ENCODE data around the gene KCNH2.
"Not testable (repeated sequence)": the region's sequence is repeated elsewhere in the genome, so short reads cannot be mapped to it uniquely, and the experiment has no call there.

KCNH2 gene

DNA sequence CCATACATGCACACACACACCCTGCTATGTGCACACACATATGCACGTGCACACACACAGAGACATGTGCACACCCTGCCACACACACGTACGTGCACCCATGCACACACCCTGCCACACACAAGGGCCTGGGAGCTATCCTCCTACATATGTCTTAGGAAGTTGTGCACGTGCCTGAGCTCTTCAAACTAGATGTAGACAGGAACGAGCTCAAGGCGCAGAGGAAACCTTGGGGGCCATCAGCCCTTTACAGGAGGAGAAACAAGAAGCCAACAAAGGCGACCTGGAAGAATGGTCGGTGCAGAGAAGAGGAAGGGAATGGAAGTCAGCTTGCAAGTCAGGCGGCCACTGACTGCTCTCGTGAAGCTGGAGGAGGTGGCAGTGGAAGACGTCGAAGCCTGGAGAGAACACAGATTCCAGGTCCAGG lies 67.1 kb downstream of the KCNH2 start:
- no peak for DNase-seq (ENCODE audit: low spot score)
- no peak for FAIRE-seq

DNA sequence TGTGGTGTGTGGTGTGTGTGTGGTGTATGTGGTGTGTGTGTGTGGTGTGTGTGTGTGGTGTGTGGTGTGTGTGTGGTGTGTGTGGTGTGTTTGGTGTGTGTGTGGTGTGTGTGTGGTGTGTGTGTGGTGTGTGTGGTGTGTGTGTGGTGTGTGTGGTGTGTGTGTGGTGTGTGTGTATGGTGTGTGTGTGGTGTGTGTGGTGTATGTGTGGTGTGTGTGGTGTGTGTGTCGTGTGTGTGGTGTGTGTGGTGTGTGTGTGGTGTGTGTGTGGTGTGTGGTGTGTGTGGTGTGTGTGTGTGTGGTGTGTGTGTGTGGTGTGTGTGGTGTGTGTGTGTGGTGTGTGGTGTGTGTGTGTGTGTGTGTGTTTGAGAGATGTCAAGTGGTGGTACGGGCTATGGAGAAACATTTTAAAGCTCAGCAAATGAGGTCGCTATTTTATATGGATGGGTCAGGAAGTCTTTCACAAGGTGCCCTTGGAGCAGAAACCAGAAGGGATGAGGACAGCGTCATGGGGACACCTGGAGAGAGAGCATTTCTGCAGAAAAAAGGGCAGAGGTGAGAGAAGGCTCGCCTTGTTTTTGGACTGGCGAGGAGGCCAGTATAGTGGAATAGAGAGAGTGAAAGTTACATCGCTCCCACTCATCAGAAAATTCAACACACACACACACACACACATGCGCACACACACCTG lies 67.7 kb downstream of the KCNH2 start:
- not testable (repeated sequence) for DNase-seq (ENCODE audit: low spot score); FAIRE-seq

DNA sequence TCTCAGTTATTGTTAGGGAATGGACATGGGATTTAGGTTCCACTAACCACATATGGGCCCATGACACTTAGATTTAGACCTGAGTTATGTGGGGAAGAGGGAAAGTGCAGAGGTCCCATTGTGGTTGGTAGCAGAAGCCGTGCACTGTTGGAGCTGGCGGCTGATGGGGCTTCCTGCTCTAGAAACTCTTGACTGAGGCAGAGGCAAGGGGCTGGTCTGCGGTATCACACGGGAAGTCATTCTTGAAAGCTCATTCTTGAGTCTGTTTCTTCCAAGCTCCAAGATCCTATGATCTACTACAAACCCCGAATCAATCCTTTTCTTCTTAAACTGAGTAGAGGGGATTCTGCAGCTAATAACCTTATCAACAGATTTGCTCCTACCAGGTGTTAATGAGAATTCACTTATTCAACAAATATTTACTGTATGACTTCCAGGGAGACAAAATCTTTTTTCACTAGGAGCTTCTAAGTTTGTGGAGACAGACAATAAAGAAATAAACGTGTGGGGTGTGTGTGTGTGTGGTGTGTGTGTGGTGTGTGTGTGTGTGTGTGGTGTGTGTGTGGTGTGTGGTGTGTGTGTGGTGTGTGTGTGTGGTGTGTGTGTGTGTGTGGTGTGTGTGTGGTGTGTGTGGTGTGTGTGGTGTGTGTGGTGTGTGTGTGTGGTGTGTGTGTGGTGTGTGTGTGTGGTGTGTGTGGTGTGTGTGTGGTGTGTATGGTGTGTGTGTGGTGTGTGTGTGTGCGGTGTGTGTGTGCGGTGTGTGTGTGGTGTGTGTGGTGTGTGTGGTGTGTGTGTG lies 68.7 kb downstream of the KCNH2 start:
- FAIRE-seq, result peak; percentile 100
- no peak for DNase-seq (ENCODE audit: low spot score)

DNA sequence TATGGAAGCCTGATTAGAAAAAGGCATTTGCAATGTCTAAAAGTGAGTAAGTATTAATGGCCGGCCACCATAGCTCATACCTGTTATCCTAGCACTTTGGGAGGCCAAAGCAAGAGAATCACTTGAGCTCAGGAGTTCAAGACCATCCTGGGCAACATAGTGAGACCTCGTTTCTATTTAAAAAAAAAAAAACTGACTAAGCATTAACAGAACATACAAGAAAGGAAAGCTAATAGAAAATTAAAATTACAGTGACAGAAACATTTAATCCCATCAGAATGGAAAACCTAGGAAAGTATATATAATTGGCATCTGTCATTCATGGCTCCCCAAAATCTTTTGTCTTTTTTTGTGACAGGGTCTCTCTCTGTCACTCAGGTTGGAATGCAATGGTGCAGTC lies 69.9 kb downstream of the KCNH2 start:
- no peak for FAIRE-seq
- DNase-seq (ENCODE audit: low spot score), result no peak

DNA sequence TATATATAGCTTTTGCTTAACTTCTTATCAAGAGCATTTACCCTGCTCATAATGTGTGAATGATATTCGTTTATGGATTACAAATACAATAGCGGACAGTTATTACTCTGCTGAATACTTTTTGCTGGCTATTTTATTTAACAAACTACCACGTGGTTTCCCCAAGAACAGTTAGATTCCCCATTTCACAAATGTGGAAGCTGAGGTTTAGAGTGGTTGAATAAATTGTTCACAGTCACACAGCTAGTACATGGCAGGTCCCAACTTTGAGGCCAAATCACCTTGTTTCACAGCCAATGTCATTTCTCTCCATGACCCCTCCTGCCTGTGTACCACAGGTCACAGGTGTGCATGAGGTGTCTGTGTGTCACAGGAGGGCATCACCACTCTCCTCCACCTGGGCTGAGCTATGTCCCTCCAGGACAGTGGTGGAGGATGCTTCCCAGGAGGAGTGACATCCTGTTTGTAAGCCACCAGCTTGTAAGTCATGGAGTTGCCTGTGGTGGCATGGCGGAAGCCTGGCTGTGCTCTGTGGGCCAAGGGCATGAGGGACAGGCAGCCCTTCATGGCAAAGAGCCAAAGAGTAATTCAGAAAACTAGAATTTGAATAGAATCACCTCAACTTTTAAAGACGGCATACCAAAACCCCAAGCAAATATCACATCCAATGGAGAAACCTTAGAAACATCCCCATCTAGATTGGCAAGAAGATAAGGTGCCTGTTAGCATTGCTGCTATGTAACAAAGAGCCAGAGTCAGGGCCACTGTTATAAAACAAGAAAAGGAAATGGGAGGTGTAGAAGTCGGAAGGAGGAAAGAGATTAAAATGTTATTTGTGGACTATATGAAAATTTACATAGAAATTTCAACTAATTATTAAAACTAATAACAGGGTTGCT lies 73.9 kb downstream of the KCNH2 start:
- FAIRE-seq (no peak), DNase-seq (ENCODE audit: low spot score) (no peak)

DNA sequence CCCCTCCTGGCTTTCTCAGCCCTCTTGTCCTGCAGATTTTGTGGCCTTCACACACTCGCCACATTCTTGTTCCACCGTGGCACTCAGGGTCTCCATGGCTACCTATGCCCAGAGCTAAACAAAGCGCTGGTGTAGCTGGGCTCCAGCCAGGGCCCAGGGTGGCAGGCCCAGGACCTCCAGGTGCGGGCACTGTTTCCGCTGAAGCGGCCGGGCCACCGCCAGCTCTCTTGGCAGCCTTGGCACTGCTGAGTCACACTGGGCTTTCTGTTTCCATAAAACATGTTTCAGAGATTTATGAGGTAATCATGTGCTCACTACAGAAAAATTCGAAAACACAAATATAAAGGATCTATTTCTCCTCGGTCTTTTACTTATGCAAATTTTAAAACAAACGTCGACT lies 74.5 kb downstream of the KCNH2 start:
- peak; percentile 62 for DNase-seq (ENCODE audit: low spot score)
- no peak for FAIRE-seq

DNA sequence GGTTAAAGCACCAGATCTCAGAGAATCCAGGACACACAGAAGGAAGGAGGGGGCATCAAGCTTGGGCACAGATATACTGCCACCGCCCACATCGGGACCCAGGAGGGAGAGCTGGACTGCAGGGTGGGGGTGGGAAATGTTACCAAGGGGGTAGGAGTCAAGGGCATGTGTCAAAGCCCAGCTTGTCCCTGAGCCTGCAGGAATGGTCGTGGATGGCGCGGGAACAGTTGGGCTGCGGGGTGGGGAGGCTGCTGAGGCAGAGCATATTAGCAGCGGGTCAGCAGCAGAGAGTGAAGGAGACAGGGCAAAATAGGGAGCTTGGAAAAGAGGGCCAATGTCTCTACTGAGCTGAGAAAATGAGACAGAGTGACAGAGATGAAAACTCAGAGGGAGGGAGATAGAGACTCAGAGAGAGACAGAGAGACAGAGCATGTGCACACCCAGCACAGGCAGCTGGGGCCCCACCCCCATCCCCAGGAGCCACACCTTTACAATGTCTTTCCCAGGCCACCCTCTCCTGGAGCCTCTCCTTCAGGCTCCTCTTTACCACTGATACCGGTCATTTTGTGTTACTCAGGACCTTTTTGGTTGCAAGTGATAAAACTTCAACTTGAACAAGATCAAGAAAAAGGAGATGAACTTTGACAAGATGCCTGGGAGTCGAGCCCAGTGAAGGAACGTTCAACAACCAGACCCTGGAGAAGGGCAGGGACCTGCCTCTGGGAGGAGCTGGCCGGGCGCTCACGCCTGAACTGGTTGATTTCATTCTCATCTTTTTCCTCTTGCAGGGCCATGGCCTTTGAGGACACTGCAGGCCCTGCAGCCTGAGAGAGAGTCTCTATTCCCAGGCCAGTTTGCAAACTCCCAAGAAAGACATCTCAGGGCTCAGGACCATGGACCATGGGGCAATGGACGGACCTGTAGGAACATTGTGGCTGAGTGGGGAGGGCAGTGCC lies 75.8 kb downstream of the KCNH2 start:
- DNase-seq (ENCODE audit: low spot score) (no peak), FAIRE-seq (no peak)

DNA sequence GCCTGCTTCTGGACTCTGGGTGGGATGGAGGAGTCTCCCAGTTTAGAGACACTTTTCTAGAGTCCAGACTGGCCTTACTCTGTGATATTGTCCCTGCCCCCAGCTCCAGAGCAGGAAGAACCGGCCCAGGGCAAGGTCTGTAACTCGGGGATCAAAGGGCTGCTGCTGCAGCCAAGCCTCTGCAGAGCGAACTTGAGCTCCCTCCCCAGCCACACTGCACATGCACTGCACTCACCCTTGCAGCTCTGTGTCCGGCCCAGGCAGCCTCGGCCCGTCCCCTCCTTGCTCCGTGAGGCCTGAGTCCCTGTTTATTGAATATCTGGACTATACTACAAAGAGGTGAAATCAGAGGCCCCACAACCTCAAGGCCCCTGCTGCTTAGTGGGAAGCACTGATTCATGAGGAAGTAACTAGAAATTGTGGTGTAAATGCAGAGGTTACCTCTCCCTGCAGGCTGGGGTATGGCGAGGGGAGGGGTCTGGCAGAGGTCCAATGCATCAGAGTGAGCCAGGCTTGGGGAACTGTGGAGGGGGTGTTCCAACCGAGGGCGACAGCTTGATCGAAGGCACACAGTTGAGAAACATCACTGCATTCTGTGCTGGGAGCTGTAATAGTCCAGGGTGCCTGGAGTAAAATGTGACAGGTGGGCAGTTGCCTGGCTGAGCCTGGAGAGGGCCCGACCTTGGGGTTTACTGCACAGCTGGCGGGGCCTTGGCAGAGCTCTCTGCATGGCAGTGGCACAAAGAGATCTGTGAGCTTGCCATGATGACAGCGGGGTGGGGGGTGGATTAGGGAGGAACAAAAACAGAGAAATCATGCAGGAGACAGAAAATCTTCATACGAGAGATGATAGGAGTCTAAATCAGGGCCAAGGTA lies 76.7 kb downstream of the KCNH2 start:
- DNase-seq (ENCODE audit: low spot score) (no peak), FAIRE-seq (no peak)

DNA sequence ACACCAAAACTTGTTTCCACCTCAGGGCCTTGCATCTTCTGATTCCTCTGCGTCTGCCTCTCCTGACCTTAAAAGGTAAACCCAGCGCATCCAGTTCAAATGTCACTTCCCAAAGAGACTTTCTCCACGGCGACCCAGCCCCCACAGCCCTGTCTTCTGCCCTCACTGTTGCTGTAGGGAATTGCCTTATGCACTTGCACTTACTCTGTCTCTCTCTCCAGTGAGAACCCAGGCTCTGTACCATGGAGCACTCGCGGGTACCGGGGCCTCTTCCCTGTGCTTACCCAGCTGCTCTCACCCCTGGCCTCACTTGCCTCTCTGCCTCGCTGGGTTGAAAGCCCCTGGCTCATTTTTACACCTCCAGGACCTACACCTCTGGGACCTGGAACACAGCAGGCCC lies 77.4 kb downstream of the KCNH2 start:
- DNase-seq (ENCODE audit: low spot score), result no peak
- FAIRE-seq, result no peak

DNA sequence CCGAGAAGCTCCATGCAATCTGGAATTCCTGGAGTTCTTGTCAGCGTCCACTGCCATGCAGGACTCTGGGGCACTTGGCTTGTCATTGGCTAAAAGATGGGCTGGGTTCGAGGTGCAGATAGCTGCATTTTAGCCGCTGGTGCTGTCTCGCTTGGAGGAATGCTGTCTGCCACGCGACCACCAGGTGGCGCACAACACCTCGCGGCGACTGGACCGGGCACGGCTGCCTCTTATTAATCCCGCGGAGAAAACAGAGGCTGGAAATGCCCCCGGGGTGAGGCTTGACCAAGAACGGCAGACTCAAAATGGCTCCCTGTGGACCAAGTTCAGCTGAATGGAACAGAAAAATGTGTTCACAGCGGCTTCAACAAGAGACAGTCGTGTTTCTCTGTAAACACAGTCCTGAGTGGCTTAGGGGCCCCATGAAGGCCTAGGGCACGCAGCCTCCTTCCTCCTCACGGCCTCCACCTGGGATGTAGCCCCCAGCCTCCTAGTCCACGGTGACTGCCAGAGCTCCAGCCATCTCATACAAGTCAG lies 79.6 kb downstream of the KCNH2 start:
- DNase-seq (ENCODE audit: low spot score) (peak; percentile 37), FAIRE-seq (no peak)

DNA sequence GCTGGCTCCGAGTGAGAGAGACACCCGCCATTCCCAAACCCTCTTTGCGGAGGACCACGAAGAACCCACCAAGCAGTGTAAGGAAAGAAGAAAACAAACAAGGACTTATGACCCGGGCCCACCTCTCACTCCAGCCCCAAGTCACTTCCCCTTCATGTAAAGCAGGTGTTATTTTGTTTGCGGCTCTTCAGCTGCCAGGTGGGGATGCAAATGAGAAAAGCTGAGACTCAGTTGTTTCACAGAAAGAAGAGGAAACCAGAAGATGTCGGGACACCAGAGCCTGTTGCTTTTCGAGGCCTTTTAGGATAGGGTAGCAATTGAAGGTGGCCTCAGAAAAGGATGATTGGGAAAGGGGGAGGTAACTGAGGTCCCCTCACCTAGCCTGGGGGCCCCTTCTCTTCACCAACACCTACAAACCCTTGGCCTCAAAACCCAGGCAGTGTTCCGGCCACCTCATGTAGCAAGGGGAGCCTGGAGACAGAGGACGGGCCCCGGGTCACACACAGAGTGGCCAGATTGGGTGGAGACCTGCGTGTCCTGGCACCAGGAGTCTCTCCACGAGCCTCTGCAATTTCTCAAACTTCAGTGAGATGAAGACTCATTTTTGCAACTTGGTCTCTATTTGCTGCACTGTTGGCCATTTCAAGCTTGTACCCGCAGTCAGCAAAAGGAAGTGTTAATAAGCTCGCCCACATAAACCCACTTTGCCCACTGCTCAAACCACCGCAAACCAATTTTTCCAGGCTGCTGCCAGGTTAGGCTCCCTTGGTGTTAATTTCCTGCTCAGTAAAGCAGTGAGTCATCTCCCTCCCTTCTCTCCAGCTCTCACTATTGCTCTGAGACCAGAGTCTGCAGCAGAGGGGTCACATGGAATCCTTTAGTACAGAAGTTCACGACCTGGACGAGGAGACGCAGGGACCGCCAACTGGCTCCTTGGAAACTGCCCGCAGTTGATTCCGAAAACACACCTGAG lies 80.3 kb downstream of the KCNH2 start:
- FAIRE-seq (no peak), DNase-seq (ENCODE audit: low spot score) (no peak)

DNA sequence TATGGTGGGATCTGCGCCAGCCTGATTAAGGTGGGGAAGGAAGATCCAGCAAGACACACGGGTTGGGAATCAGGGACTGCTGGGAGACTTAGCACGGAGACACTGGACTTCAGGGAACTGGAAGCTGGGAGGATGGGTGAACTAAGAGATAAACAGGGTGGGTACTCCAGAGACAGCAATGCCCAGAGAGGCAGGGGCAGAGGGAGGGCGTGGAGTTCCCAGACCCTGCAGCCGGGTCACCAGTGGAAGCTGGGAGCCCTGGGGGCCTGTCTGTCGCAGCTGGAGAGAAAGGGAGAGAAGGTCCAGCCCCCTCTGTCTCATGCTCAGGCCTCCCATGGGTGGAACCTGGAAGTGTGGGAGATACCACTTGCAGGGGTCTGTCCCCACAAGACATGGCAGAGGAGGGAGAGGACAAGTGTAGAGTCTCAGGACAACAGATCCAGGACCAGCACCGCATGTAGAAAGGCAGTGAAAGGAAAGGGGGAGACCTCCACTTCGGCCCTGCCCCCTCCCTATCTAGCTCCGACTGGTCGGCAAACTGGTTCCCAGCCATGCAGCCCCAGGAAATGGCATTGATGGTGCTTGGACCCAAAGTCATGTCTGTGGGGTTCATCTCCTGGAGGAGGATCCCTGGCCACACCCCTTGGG lies 81.4 kb downstream of the KCNH2 start:
- FAIRE-seq (no peak), DNase-seq (ENCODE audit: low spot score) (no peak)

DNA sequence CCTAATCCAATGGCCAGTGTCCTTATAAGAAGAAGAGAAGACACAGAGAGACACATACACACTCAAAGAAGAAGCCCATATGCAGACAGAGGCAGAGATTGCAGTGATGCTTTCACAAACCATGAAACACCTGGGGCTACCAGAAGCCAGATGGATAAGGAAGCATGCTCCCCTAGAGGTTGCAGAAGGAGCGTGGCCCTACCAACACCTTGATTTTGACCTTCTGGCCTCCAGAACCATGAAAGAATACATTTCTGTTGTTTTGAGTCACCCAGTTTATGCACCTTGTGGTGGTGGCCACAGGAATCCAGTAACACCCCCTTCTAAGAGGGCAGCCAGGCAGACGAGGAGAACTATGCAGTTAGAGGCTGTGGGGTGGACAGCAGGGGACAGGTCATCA lies 82.3 kb downstream of the KCNH2 start:
- FAIRE-seq, result no peak

More for the DNA sequence above, 82.3 kb downstream of the KCNH2 start:
- no peak for DNase-seq (ENCODE audit: low spot score)
